GM23338 (cell line): ENCODE results near the gene NAA10. TPM values are rescaled to one million over a fixed set of nuclear protein-coding genes. Genes with fewer than 3 reads are reported as not detected.

ENCODE experiments used
- ATAC-seq: fragments of 200-7000 bp; cut with Tn5 transposase; 3 replicates; pipeline ENCODE4 v1.9.1; 2020
- DNase-seq: peaks from one replicate; pipeline ENCODE4 v3.0.0-alpha.2; 2015; ENCODE audit warnings: low spot score
- H2AFZ ChIP-seq: fragments of 200-600 bp; sonication (generic); 2 replicates; pipeline ENCODE4 v1.8.0; 2016; ENCODE audit warnings: antibody characterized with exemption, mild to moderate bottlenecking, moderate library complexity
- H3F3A ChIP-seq: fragments of 200-600 bp; sonication (generic); replicated peaks from 2 replicates; pipeline ENCODE4 v1.8.0; 2017; ENCODE audit warnings: antibody characterized with exemption, mixed run types, low read depth
- H3K27ac ChIP-seq: fragments of 200-600 bp; sonication (generic); 2 replicates; pipeline ENCODE4 v1.6.1; 2016; ENCODE audit warnings: low read depth
- H3K27me3 ChIP-seq: fragments of 200-600 bp; sonication (generic); 2 replicates; pipeline ENCODE4 v1.8.0; 2016; ENCODE audit warnings: mild to moderate bottlenecking, mixed run types, moderate library complexity; ENCODE audit not compliant: insufficient read depth
- H3K36me3 ChIP-seq: fragments of 200-600 bp; sonication (generic); 2 replicates; pipeline ENCODE4 v1.8.0; 2016; ENCODE audit warnings: mild to moderate bottlenecking; ENCODE audit not compliant: insufficient read depth
- H3K4me1 ChIP-seq: fragments of 200-600 bp; sonication (generic); 2 replicates; pipeline ENCODE4 v1.8.0; 2016; ENCODE audit warnings: mild to moderate bottlenecking, moderate library complexity; ENCODE audit not compliant: insufficient read depth
- H3K4me2 ChIP-seq: fragments of 200-600 bp; sonication (generic); 2 replicates; pipeline ENCODE4 v1.7.1; 2017; ENCODE audit warnings: mixed run types
- H3K4me3 ChIP-seq: fragments of 200-600 bp; sonication (generic); 2 replicates; pipeline ENCODE4 v1.6.1; 2016; ENCODE audit warnings: mixed run types
- H3K79me2 ChIP-seq: fragments of 200-600 bp; sonication (generic); replicated peaks from 2 replicates; pipeline ENCODE4 v1.8.0; 2017; ENCODE audit warnings: mild to moderate bottlenecking; ENCODE audit not compliant: insufficient read depth
- H3K9me2 ChIP-seq: fragments of 200-600 bp; sonication (generic); 2 replicates; pipeline ENCODE4 v1.8.0; 2017; ENCODE audit not compliant: insufficient read depth
- H4K20me1 ChIP-seq: fragments of 200-600 bp; sonication (generic); replicated peaks from 2 replicates; pipeline ENCODE4 v1.8.0; 2017; ENCODE audit warnings: mild to moderate bottlenecking; ENCODE audit not compliant: insufficient read depth
- H3K27ac Mint-ChIP-seq: 2 replicates; pipeline ENCODE4 v1.8.0; 2020; ENCODE audit warnings: inconsistent platforms, mild to moderate bottlenecking, moderate library complexity, mixed read lengths
- H3K27me3 Mint-ChIP-seq: 3 replicates; pipeline ENCODE4 v1.8.0; 2022; ENCODE audit warnings: low read depth, mild to moderate bottlenecking, moderate library complexity, mixed read lengths, inconsistent platforms; ENCODE audit not compliant: insufficient read depth, poor library complexity
- H3K36me3 Mint-ChIP-seq: 3 replicates; pipeline ENCODE4 v1.8.0; 2021; ENCODE audit warnings: low read depth, mild to moderate bottlenecking, inconsistent platforms, moderate library complexity, mixed read lengths
- H3K4me1 Mint-ChIP-seq: 3 replicates; pipeline ENCODE4 v1.8.0; 2020; ENCODE audit warnings: mild to moderate bottlenecking, inconsistent platforms, mixed read lengths
- H3K4me3 Mint-ChIP-seq: 3 replicates; pipeline ENCODE4 v1.8.0; 2021; ENCODE audit warnings: moderate library complexity, mild to moderate bottlenecking, inconsistent platforms, mixed read lengths
- H3K9me3 Mint-ChIP-seq: 3 replicates; pipeline ENCODE4 v1.8.0; 2020; ENCODE audit warnings: moderate library complexity, mild to moderate bottlenecking, inconsistent platforms, mixed read lengths
- CREB1 ChIP-seq: fragments of 250-450 bp; sonication (Bioruptor Pico); IDR thresholded peaks from 2 replicates; pipeline ENCODE4 v1.5.0; 2020; ENCODE audit warnings: low read depth, mild to moderate bottlenecking, moderate library complexity
- EZH2 ChIP-seq: fragments of 200-600 bp; sonication (generic); IDR thresholded peaks from one replicate; pipeline ENCODE4 v1.8.0; 2017; ENCODE audit warnings: antibody characterized with exemption, mild to moderate bottlenecking, low read depth; ENCODE audit not compliant: unreplicated experiment
- EZH2phosphoT487 ChIP-seq: fragments of 200-600 bp; sonication (generic); IDR thresholded peaks from one replicate; pipeline ENCODE4 v1.8.1; 2018; ENCODE audit warnings: antibody characterized with exemption; ENCODE audit not compliant: unreplicated experiment
- JUNB ChIP-seq: IDR thresholded peaks from one replicate; pipeline ENCODE4 v1.6.1; 2016; ENCODE audit warnings: antibody characterized with exemption; ENCODE audit not compliant: unreplicated experiment
- NANOG ChIP-seq: IDR thresholded peaks from 2 replicates; pipeline ENCODE4 v1.6.1; 2016; ENCODE audit warnings: antibody characterized with exemption, borderline replicate concordance
- POLR2AphosphoS5 ChIP-seq: IDR thresholded peaks from 2 replicates; pipeline ENCODE4 v1.6.1; 2016; ENCODE audit warnings: antibody characterized with exemption, low read depth
- STAT1 ChIP-seq: IDR thresholded peaks from one replicate; pipeline ENCODE4 v1.6.1; 2016; ENCODE audit warnings: antibody characterized with exemption; ENCODE audit not compliant: unreplicated experiment
- ZNF331 ChIP-seq: fragments of 250-450 bp; sonication (Bioruptor Pico); IDR thresholded peaks from 2 replicates; pipeline ENCODE4 v1.5.0; 2020; ENCODE audit warnings: low read depth, mild to moderate bottlenecking, moderate library complexity
- polyA plus RNA-seq: library from polyadenylated mRNA; unstranded; fragments of >200 nt; fragmentation: Nextera tagmentation; extraction: Ambion mirVana; gene quantifications from 2 replicates; pipeline ENCODE4 v1.2.1, GENCODE V29; 2016
- total RNA-seq: library from RNA; depleted of rRNA; stranded (reverse); fragments of >200 nt; shearing (Covaris generic); gene quantifications from 2 replicates; pipeline ENCODE4 v1.2.3, GENCODE V29; 2014
- TF ChIP-seq, protein P1 (sequence below): IDR thresholded peaks from one replicate; pipeline ENCODE4 v1.6.1; 2018; ENCODE audit warnings: antibody characterized with exemption; ENCODE audit not compliant: unreplicated experiment
- TF ChIP-seq, protein P2 (sequence below), 2 experiments: fragments of 200-600 bp in 1 of 2; sonication (generic) in 1 of 2; conservative IDR thresholded peaks; 2 replicates each; pipeline versions ENCODE4 v1.5.1 to v1.6.1; 2016 to 2017; ENCODE audit warnings: antibody characterized with exemption in 2 of 2, low read depth in 2 of 2, mild to moderate bottlenecking in 2 of 2, moderate library complexity in 1 of 2
- TF ChIP-seq, protein P3 (sequence below): IDR thresholded peaks from 2 replicates; pipeline ENCODE4 v1.6.1; 2016; ENCODE audit warnings: antibody characterized with exemption

Gene NAA10
- total and polyA plus RNA-seq, 2 experiments from 2014 or later: 136 to 145 TPM

- TF ChIP-seq, protein P1, sequence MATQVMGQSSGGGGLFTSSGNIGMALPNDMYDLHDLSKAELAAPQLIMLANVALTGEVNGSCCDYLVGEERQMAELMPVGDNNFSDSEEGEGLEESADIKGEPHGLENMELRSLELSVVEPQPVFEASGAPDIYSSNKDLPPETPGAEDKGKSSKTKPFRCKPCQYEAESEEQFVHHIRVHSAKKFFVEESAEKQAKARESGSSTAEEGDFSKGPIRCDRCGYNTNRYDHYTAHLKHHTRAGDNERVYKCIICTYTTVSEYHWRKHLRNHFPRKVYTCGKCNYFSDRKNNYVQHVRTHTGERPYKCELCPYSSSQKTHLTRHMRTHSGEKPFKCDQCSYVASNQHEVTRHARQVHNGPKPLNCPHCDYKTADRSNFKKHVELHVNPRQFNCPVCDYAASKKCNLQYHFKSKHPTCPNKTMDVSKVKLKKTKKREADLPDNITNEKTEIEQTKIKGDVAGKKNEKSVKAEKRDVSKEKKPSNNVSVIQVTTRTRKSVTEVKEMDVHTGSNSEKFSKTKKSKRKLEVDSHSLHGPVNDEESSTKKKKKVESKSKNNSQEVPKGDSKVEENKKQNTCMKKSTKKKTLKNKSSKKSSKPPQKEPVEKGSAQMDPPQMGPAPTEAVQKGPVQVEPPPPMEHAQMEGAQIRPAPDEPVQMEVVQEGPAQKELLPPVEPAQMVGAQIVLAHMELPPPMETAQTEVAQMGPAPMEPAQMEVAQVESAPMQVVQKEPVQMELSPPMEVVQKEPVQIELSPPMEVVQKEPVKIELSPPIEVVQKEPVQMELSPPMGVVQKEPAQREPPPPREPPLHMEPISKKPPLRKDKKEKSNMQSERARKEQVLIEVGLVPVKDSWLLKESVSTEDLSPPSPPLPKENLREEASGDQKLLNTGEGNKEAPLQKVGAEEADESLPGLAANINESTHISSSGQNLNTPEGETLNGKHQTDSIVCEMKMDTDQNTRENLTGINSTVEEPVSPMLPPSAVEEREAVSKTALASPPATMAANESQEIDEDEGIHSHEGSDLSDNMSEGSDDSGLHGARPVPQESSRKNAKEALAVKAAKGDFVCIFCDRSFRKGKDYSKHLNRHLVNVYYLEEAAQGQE: no peak
- TF ChIP-seq ZNF331 (CRISPR knock-in tag) (no peak), EZH2phosphoT487 (no peak), STAT1 (no peak), POLR2AphosphoS5 (no peak), EZH2 (no peak), NANOG (no peak), CREB1 (CRISPR knock-in tag) (no peak)
- TF ChIP-seq, protein P2, sequence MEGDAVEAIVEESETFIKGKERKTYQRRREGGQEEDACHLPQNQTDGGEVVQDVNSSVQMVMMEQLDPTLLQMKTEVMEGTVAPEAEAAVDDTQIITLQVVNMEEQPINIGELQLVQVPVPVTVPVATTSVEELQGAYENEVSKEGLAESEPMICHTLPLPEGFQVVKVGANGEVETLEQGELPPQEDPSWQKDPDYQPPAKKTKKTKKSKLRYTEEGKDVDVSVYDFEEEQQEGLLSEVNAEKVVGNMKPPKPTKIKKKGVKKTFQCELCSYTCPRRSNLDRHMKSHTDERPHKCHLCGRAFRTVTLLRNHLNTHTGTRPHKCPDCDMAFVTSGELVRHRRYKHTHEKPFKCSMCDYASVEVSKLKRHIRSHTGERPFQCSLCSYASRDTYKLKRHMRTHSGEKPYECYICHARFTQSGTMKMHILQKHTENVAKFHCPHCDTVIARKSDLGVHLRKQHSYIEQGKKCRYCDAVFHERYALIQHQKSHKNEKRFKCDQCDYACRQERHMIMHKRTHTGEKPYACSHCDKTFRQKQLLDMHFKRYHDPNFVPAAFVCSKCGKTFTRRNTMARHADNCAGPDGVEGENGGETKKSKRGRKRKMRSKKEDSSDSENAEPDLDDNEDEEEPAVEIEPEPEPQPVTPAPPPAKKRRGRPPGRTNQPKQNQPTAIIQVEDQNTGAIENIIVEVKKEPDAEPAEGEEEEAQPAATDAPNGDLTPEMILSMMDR (conservative IDR thresholded peaks at IDR 0.05; ENCODE audit: low read depth in 2 of 2): no peak
- TF ChIP-seq, protein P3, sequence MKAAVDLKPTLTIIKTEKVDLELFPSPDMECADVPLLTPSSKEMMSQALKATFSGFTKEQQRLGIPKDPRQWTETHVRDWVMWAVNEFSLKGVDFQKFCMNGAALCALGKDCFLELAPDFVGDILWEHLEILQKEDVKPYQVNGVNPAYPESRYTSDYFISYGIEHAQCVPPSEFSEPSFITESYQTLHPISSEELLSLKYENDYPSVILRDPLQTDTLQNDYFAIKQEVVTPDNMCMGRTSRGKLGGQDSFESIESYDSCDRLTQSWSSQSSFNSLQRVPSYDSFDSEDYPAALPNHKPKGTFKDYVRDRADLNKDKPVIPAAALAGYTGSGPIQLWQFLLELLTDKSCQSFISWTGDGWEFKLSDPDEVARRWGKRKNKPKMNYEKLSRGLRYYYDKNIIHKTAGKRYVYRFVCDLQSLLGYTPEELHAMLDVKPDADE: no peak
Observed at GRCh38 chrX:153961292-153961691, 26.5 kb upstream of the NAA10 start (continued).

GRCh38 chrX:153960786-153961185 lies 25.9 kb upstream of the NAA10 start:
- H3K9me2 ChIP-seq: no peaks in the 10 kb centered on the region
- DNase-seq: no peak
- no peak overlapping the region for H3K4me3 ChIP-seq
- ATAC-seq: no peak
- no peaks in the 10 kb centered on the region for H3K9me3 Mint-ChIP-seq
- no peaks in the 10 kb centered on the region for H3K36me3 ChIP-seq
- no peak overlapping the region for H3K27ac ChIP-seq
- no peaks in the 10 kb centered on the region for H4K20me1 ChIP-seq
- H3K27me3 Mint-ChIP-seq: peaks cover 10% of the 10 kb centered on the region
- no peak overlapping the region for H3K4me3 Mint-ChIP-seq
- H3K4me2 ChIP-seq: no peak overlapping the region
- H3K4me1 ChIP-seq: no peaks in the 10 kb centered on the region
- H3K79me2 ChIP-seq: peaks cover 30% of the 10 kb centered on the region
- no peaks in the 10 kb centered on the region for H3F3A ChIP-seq
- H3K4me1 Mint-ChIP-seq: no peaks in the 10 kb centered on the region
- no peaks in the 10 kb centered on the region for H3K27me3 ChIP-seq
- H3K36me3 Mint-ChIP-seq: peaks cover 77% of the 10 kb centered on the region
- no peak overlapping the region for H2AFZ ChIP-seq
- H3K27ac Mint-ChIP-seq: no peak overlapping the region
- TF ChIP-seq EZH2phosphoT487 (no peak), NANOG (no peak), JUNB (no peak), STAT1 (no peak)
- TF ChIP-seq, protein P1: no peak
